WI38 (cell line): ENCODE data around the gene AMPH.

Experiments used
- H3K4me3 ChIP-seq: 2 replicates; pipeline ENCODE4 v1.5.1; 2011; ENCODE audit warnings: low read depth, mild to moderate bottlenecking, control low read depth, low read length
- TF ChIP-seq, protein P1 (sequence below): IDR thresholded peaks from 2 replicates; pipeline ENCODE4 v1.5.1; 2012; ENCODE audit warnings: low read depth, mild to moderate bottlenecking, control low read depth, low read length

The AMPH gene

DNA sequence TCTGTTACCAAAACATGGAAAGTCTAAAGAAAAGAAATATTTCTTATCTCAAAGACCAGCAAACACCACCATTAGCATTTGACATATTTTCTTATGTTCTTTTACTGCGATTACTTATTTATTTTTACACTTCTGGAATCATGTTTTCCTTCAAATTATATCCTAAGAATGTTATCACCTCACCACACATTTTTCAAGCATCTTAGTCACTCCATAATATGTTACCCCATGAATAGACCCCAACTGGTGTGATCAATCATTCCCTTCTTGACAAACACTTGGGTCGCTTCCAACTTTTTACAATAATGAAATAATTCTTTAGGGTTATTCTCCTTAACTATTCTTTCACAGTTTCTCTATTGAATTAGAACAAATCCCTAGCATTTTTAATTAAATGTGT, 67.4 kb downstream of the AMPH start:
- no peak overlapping the region for H3K4me3 ChIP-seq
- TF ChIP-seq, protein P1, sequence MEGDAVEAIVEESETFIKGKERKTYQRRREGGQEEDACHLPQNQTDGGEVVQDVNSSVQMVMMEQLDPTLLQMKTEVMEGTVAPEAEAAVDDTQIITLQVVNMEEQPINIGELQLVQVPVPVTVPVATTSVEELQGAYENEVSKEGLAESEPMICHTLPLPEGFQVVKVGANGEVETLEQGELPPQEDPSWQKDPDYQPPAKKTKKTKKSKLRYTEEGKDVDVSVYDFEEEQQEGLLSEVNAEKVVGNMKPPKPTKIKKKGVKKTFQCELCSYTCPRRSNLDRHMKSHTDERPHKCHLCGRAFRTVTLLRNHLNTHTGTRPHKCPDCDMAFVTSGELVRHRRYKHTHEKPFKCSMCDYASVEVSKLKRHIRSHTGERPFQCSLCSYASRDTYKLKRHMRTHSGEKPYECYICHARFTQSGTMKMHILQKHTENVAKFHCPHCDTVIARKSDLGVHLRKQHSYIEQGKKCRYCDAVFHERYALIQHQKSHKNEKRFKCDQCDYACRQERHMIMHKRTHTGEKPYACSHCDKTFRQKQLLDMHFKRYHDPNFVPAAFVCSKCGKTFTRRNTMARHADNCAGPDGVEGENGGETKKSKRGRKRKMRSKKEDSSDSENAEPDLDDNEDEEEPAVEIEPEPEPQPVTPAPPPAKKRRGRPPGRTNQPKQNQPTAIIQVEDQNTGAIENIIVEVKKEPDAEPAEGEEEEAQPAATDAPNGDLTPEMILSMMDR: no peak

DNA sequence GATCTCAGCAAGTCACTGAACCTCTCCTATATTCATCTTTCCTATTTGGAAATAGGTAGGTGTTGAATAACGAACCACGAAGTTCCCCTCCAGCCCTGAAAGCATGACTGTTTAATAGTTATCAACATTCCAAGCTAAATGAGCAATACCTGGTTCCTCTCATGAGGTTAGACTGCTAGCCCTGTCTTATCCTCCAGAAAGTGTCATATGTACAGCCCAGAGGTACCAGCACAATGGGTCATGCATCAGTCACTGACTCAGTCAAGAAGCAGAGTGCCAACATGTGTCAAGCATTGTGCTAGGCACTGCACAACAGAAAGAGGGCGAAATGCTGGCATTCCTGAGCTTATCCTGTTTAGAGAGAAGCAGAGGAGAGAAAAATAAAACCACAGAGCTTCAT, 70.0 kb downstream of the AMPH start:
- TF ChIP-seq, protein P1: no peak
- H3K4me3 ChIP-seq: no peak overlapping the region

DNA sequence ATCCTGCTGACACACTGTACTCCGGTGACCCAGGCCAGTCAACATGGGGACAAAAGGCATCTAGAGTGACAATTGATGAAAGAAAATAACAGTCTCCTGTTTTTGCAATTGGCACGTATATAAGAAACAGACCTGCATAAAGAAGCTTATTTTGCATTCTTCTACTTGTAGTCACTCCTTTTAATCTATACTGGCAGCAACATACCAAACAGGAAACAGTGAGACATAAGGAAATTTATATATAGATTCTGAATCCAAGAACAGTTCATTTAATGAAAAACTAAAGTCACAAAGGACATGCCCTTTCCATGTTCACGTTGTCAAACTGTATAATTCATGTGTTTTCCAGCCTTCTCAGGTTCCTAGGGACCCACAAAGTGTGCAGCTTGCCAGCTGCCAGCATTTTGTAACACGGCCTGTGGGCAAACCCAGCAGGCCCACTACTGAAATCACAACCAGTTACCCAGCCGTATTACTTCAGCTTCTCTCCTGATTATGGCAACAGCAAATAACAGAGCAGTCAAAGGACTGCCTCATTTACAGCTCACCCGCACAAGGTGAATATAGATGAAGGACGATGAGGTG, 72.3 kb downstream of the AMPH start:
- TF ChIP-seq, protein P1: no peak
- no peak overlapping the region for H3K4me3 ChIP-seq

DNA sequence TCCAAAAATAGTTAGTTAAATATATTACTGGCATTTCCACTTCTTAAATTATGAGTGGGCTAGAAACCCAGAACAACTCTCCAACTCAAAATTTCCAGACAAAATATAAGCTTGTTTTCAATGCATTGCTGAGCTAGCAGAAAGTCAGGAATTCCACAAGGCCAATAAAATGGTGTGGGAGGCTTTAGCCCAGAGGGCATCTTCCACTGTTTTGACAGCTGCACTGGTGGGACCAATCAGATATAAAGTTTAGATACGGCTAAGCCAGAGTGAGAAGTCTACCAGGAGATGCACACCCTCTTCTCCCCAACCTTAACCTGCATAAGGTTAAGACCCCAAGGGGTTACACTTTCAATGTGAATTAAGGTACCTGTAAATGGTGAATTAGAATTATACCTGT, 76.6 kb downstream of the AMPH start:
- H3K4me3 ChIP-seq: no peak overlapping the region
- TF ChIP-seq, protein P1: no peak

DNA sequence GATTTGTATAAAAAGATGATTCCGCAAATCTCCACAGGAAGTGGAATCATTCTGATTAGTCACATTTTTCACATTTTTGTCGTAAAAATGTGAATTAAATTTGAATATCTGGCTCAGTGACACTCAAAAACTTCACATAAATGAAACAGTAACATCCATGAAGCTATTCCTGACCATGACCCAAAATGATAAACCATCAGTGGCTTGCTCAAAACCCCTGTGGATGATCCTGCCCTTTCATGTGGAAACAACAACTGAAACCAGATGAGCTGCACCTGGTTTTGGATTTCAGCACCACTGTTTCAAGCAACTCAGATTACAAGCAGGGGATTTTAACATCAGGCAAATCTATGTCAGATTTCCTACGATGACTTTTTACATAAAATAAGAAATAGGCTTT, 80.3 kb downstream of the AMPH start:
- TF ChIP-seq, protein P1: no peak
- H3K4me3 ChIP-seq: no peak overlapping the region

DNA sequence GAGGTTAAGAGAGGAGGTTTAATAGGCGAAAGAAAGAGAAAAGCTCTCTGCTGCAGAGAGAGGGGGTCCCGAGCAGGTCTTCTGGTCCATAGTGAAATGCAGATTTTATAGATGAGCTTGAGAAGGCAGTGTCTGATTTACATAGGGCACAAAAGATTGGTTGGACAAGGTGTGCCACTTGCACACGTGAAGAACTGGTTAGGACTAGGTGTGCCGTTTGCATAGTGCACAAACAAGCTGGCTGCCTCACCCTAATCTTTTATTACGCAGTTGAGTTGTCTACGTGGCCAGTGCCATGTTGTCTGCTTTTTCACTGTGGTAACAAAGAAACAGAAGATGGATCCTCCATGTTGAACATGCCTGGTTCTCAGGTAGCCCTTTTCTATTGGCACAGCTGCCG, 82.6 kb downstream of the AMPH start:
- TF ChIP-seq, protein P1: no peak
- no peak overlapping the region for H3K4me3 ChIP-seq

DNA sequence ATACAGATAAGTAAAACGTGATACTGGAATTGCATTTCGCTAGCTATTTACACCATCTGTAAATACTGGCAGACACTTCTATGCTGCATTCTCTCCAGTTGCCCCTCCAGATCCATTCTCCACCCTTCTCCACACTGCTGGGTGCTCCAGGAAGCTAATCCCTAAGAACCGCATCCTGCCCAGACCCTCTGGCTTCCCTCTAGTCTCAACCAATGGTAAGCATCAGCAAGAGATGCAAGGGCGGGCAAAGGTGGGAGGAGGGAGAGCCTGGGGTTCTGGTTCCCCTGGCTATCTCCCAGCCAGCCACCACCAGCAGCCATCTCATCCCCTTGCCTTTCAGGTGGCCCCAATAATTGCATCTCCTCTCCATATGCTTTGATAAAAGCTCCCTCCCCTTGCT, 84.4 kb downstream of the AMPH start:
- TF ChIP-seq, protein P1: no peak

More for the DNA sequence above, 84.4 kb downstream of the AMPH start:
- H3K4me3 ChIP-seq: no peak overlapping the region
